ENCODE results near the gene MBLAC1. TPM values are rescaled to one million over a fixed set of nuclear protein-coding genes. Genes with fewer than 3 reads are reported as not detected.

Gene MBLAC1
- total RNA-seq, 2 experiments from 2014 or later = 2.3 to 2.9 TPM

DNA sequence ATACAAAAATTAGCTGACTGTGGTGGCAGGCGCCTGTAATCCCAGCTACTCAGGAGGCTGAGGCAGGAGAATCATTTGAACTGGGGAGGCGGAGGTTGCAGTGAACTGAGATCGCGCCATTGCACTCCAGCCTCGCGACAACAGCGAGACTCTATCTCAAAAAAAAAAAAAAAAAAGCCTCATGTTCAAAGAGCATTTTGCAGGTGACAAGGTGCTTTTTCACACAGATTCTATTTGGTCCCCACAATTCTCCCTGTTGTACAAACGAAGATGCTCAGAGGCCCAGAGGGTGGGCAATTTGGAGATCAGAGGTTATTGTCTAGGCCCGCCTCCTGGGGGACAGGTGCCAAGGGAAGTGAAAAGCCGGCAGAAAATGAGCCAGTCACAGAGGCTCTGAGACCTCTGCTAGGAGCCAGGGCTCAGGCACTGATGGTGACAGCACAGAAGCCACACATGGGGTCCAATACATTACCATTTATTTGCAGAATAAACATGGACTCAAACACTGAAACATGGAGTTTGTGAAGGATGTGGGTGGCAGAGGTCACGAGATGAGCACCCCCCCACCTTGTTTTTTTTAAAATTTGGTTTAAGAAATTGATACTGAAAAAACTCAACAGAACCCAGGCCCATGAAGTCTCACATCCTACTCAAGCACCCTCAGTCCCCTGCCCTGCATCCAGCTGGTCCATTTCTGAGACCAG is 42.5 kb downstream of the MBLAC1 start:
- Mint-ChIP-seq H3K4me3 (peak overlapping the region; percentile 78), H3K27ac (peak overlapping the region; percentile 85), H3K36me3 (ENCODE audit: low read depth) (peaks cover 3% of the 10 kb centered on the region), H3K4me1 (ENCODE audit: low read depth) (peaks cover 60% of the 10 kb centered on the region), H3K9me3 (no peaks in the 10 kb centered on the region), H3K27me3 (ENCODE audit: low read depth) (no peaks in the 10 kb centered on the region)
- CTCF ChIA-PET = interaction anchor here (1.0 to 1.5 kb wide), 2 partner anchors 24 to 41 kb away, joined by 3 read pairs; no protein-coding TSS in a partner anchor
- peak; percentile 59 for DNase-seq
- intact Hi-C loops (cut with micrococcal nuclease) = no loop called here

DNA sequence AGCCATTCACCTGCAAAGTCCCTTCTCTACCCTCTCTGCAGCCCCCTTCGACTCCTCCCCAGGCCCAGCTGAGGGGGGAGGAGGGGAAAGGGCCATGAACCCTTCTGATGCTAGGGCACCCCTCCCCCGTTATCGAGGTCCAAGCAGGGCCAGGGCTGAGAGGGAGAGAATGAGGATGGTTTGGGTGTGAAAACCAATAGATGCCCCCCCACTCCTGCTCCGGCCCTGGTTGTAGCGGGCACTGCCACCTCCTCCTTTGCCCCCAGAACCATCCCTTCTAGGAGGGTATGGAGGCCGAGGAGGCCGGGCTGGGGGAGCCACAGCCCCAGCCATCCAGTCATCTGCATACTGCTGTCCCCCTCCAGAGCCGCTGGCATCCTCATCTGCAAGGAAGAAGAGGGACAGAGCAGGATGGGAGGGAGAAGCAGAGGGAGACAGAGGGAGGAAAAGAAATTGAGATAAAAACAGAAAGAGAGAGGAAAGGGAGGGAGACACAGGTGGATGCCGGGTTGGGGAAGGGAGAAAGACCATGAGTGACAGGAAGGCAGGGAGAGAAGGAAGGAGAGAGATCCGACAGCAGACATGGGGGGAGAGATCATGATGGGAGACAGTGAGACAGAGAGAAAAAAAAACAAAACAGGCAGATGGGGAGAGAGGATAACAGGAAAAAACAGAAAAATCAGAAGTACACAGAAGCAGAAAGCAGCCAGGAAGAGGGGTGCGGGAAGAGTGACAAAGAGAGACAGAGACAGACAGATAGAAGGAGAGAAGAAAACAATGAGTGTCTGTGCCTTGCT is 43.5 kb downstream of the MBLAC1 start:
- no peaks in the 10 kb centered on the region for H3K27me3 Mint-ChIP-seq (ENCODE audit: low read depth)
- H3K27ac Mint-ChIP-seq = peak overlapping the region; percentile 51
- peaks cover 60% of the 10 kb centered on the region for H3K4me1 Mint-ChIP-seq (ENCODE audit: low read depth)
- intact Hi-C loops (cut with micrococcal nuclease) = no loop called here
- no peak for DNase-seq
- H3K9me3 Mint-ChIP-seq = no peaks in the 10 kb centered on the region
- CTCF ChIA-PET = interaction anchor here (1.0 kb wide), 1 partner anchor 40 kb away, joined by 3 read pairs; no protein-coding TSS in a partner anchor
- H3K4me3 Mint-ChIP-seq = peak overlapping the region; percentile 62
- peaks cover 2% of the 10 kb centered on the region for H3K36me3 Mint-ChIP-seq (ENCODE audit: low read depth)

DNA sequence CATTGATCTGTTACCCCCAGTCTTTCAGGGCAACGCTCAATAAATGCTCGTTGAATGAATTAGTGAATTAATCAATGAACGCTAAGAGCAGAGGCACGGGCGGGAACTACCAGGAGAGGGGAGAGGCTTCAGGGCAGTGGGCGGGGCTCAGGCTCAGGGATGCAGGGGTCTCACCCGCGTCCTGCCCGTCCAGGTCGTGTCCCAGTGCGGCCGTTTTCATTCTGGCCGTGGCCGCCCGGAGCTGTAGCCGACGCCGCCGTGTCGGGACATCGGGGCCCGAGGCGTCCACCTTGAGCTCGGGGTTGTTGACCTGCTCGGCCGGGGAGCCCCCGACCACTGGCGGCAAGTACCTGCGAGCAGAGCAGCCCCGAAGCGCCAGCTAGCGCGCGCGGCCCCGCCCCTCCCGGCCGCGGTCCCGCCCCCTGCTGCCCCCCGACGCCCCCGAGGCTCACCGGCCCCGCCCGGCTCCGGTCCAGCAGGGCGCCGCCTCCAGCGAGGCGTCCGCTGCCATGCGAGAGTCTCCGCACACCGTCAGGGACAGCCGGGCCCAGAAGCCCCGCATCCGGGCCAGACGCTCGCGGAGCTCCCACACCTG is 44.4 kb downstream of the MBLAC1 start:
- CTCF ChIA-PET = no interaction called here
- no peaks in the 10 kb centered on the region for H3K9me3 Mint-ChIP-seq
- H3K27ac Mint-ChIP-seq = no peak overlapping the region
- H3K4me1 Mint-ChIP-seq (ENCODE audit: low read depth) = peaks cover 61% of the 10 kb centered on the region
- peak; percentile 45 for DNase-seq
- H3K27me3 Mint-ChIP-seq (ENCODE audit: low read depth) = no peaks in the 10 kb centered on the region
- intact Hi-C loops (cut with micrococcal nuclease) = no loop called here
- peaks cover 1% of the 10 kb centered on the region for H3K36me3 Mint-ChIP-seq (ENCODE audit: low read depth)
- H3K4me3 Mint-ChIP-seq = peak overlapping the region; percentile 62

- Mint-ChIP-seq H3K36me3 (ENCODE audit: low read depth) (peaks cover 1% of the 10 kb centered on the region), H3K27me3 (ENCODE audit: low read depth) (no peaks in the 10 kb centered on the region), H3K4me1 (ENCODE audit: low read depth) (peaks cover 59% of the 10 kb centered on the region), H3K4me3 (peak overlapping the region; percentile 71), H3K27ac (no peak overlapping the region), H3K9me3 (no peaks in the 10 kb centered on the region)
- no peak for DNase-seq
- CTCF ChIA-PET = interaction anchor here (0.6 kb wide), 2 partner anchors 24 to 720 kb away, joined by 4 to 5 read pairs; no protein-coding TSS in a partner anchor
- intact Hi-C loops (cut with micrococcal nuclease) = no loop called here
Measured at GRCh38 chr7:100171840-100172239, 45.1 kb downstream of the MBLAC1 start.

DNA sequence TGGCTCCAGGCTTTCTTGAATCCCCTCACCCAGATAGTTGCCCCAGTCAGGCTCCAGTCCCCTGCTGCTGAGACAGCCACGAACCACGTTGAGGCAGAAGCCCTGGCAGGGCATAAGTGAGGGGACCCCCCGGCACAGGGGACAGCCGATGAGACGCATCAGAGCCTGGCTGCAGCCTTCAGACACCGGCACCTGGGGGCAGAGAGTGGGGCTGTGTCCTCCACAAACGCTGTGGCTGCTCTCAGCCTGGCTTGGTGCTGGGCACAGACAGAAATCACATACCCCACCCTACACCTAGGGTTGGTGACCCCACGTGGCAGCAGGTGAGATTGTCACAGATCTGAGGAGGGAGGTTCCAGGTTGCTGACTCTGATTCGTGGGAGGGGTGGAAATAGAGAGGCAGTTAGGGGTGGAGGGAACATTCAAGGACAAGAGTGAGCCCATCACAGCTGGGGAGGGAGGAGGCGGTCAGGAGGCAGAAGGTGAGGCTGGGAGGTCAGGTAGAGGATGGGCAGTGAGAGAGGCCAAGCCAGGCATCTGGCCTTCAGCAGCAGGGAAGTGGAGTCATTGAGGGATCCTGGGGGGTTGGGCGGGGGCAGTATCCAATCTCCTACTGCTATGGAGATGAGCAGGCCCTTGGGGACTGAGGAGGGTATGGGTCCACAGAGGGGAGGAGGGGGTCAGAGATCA is 47.2 kb downstream of the MBLAC1 start:
- intact Hi-C loops (cut with micrococcal nuclease) = no loop called here
- H3K27me3 Mint-ChIP-seq (ENCODE audit: low read depth) = no peaks in the 10 kb centered on the region
- CTCF ChIA-PET = no interaction called here
- H3K4me1 Mint-ChIP-seq (ENCODE audit: low read depth) = peaks cover 44% of the 10 kb centered on the region
- DNase-seq = no peak
- H3K36me3 Mint-ChIP-seq (ENCODE audit: low read depth) = peaks cover 1% of the 10 kb centered on the region
- no peak overlapping the region for H3K4me3 Mint-ChIP-seq
- H3K27ac Mint-ChIP-seq = peak overlapping the region; percentile 26
- no peaks in the 10 kb centered on the region for H3K9me3 Mint-ChIP-seq

DNA sequence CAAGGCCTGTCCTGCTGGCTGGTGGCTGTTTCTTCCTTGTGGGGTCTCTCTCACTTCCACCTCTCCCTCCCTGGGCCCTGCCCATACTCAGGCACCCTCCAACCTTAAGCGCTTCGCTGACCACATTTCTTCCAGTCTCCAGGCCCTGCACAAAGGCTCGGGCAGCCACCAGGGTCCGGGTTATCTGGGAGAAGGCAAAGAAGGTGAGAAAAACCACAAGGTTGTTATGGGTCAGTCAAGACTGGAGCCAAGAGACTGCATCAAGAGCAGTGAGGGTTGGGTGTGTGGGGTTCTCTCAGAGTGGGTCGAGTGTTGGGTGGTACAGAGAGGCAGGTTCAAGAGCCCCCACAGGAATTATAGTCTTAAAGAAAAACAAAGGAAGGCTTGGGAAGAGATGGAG is 47.8 kb downstream of the MBLAC1 start:
- H3K27me3 Mint-ChIP-seq (ENCODE audit: low read depth) = no peaks in the 10 kb centered on the region
- peaks cover 1% of the 10 kb centered on the region for H3K36me3 Mint-ChIP-seq (ENCODE audit: low read depth)
- intact Hi-C loops (cut with micrococcal nuclease) = no loop called here
- no peak overlapping the region for H3K4me3 Mint-ChIP-seq
- peaks cover 37% of the 10 kb centered on the region for H3K4me1 Mint-ChIP-seq (ENCODE audit: low read depth)
- H3K9me3 Mint-ChIP-seq = no peaks in the 10 kb centered on the region
- H3K27ac Mint-ChIP-seq = no peak overlapping the region
- CTCF ChIA-PET = no interaction called here
- DNase-seq = no peak

DNA sequence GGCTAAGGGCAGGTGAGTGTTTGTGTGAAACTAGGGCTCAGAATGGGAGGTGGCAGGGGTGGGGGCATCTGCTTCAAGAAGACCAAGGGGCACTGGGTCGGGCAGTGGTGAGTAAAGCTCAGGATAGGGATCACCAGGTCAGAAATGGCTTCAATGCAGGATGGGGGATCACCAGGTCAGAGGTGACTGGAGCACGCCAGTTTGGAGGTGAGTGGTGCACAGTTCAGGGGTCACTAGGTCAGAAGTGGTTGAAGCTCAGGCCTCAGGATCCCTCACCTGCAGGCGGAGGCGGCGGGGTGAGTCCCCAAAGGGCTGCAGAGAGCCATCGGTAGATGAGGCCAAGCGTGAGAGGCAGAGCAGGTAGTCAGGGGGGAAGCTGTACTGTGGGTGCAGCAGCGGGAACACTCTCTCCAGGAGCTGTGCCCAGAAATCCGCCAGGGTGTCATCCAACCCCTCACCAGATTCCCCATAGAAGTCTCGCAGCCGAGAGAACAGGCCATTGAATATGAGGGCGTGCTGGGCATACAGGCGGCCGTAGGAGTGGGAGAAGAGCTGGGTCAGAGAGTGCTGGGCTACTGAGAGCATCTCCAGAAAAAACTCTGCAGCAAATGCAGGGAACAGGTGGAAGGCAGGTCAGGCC is 48.6 kb downstream of the MBLAC1 start:
- H3K27ac Mint-ChIP-seq = no peak overlapping the region
- H3K36me3 Mint-ChIP-seq (ENCODE audit: low read depth) = peaks cover 1% of the 10 kb centered on the region
- H3K27me3 Mint-ChIP-seq (ENCODE audit: low read depth) = no peaks in the 10 kb centered on the region
- no peak overlapping the region for H3K4me3 Mint-ChIP-seq
- intact Hi-C loops (cut with micrococcal nuclease) = loop anchor here (5.0 kb wide), 2 partner anchors 37 to 97 kb away; no protein-coding TSS in a partner anchor
- H3K9me3 Mint-ChIP-seq = no peaks in the 10 kb centered on the region
- CTCF ChIA-PET = interaction anchor here (0.9 to 1.0 kb wide), 2 partner anchors 10 to 15 kb away, joined by 3 read pairs; no protein-coding TSS in a partner anchor
- no peak for DNase-seq
- H3K4me1 Mint-ChIP-seq (ENCODE audit: low read depth) = peaks cover 32% of the 10 kb centered on the region

DNA sequence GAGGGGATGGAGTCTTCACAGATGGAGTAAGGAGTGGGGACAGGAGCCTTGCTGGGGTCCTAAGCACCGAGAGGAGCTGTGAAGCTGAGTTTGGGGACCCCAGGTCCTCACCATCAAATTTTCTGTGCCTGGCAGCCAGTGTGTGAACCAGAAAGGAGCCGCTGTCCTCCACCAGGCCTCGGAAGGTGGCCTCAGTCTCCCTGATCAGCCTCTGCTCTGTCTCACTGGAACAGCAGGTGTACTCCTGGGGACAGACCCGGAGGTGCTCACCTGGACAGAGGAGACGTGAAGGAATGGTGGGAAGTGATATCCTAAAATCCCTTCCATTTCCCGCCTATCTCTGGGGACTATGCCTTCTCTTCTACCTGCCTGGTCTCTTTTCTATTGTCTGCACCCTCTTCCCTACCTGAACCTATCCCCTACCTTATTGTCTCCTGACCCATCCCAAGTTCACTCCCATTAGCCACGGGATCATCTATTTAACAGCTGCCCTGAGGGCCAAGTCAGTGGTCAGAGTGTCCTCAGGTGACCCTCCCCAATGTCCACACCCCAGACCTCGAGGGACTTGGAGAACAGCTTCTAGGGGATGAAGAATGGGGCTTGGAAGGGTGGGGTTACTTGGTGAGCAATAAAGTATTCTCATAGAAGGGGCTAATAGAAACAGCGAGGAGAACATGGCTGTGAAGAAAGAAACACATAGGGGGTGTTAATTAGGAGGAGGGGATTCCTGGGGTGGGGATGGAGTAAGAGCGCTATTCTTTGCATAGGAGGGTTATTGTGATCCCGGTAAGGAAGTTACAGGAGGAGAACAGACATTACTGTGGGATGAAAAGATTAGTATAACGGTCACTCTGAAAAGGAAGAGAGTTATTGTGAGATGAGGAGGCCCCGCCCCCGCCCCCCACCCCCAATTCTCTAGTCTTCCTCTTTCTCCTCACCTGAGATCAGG is 49.6 kb downstream of the MBLAC1 start:
- Mint-ChIP-seq H3K27ac (no peak overlapping the region), H3K36me3 (ENCODE audit: low read depth) (no peaks in the 10 kb centered on the region), H3K4me1 (ENCODE audit: low read depth) (peaks cover 35% of the 10 kb centered on the region), H3K9me3 (no peaks in the 10 kb centered on the region), H3K4me3 (peak overlapping the region; percentile 80), H3K27me3 (ENCODE audit: low read depth) (no peaks in the 10 kb centered on the region)
- intact Hi-C loops (cut with micrococcal nuclease) = loop anchor here (1.0 to 5.0 kb wide), 6 partner anchors 8 to 252 kb away; partner anchors contain the start of genes AP4M1, GAL3ST4, LAMTOR4 and MCM7
- DNase-seq = no peak
- CTCF ChIA-PET = interaction anchor here (0.9 to 4.3 kb wide), 4 partner anchors 11 to 46 kb away, joined by 3 to 30 read pairs (median 3); no protein-coding TSS in a partner anchor

GRCh38 chr7:100177045-100178001 is 50.6 kb downstream of the MBLAC1 start, which contains the start of the genes GPC2 and STAG3:
Gene GPC2 (minus strand): TSS chr7:100177381. CDS start chr7:100177199, 182 bp downstream.
Gene STAG3 (plus strand): TSS chr7:100177918. CDS start chr7:100180557, 2,639 bp downstream.
- intact Hi-C loops (cut with micrococcal nuclease) = loop anchor here (1.0 to 5.0 kb wide), 6 partner anchors 9 to 251 kb away; partner anchors contain the start of genes AP4M1, GAL3ST4, LAMTOR4 and MCM7
- CTCF ChIA-PET = interaction anchor here (0.6 to 4.3 kb wide), 5 partner anchors 11 to 160 kb away, joined by 3 to 30 read pairs (median 4); no protein-coding TSS in a partner anchor
- H3K27ac Mint-ChIP-seq = peak within 1 kb of the TSS; percentile 30
- peaks cover 2% of the 10 kb centered on the region for H3K36me3 Mint-ChIP-seq (ENCODE audit: low read depth)
- H3K27me3 Mint-ChIP-seq (ENCODE audit: low read depth) = no peaks in the 10 kb centered on the region
- peak within 1 kb of the TSS; percentile 80 for H3K4me3 Mint-ChIP-seq
- DNase-seq = peak; percentile 99
- no peaks in the 10 kb centered on the region for H3K9me3 Mint-ChIP-seq
- peaks cover 43% of the 10 kb centered on the region for H3K4me1 Mint-ChIP-seq (ENCODE audit: low read depth)

Measured in activated naive CD4-positive, alpha-beta T cell treated with anti-CD3 and anti-CD28 coated beads for 36 hours (primary cell).